GM18868 (cell line): ENCODE measurements around the gene ARHGAP27.

Experiments used
- ATAC-seq: cut with Tn5 transposase; IDR thresholded peaks from one replicate; pipeline ENCODE4 v1.9.1; 2021; ENCODE audit warnings: mild to moderate bottlenecking, moderate library complexity; ENCODE audit not compliant: unreplicated experiment

Gene ARHGAP27

DNA sequence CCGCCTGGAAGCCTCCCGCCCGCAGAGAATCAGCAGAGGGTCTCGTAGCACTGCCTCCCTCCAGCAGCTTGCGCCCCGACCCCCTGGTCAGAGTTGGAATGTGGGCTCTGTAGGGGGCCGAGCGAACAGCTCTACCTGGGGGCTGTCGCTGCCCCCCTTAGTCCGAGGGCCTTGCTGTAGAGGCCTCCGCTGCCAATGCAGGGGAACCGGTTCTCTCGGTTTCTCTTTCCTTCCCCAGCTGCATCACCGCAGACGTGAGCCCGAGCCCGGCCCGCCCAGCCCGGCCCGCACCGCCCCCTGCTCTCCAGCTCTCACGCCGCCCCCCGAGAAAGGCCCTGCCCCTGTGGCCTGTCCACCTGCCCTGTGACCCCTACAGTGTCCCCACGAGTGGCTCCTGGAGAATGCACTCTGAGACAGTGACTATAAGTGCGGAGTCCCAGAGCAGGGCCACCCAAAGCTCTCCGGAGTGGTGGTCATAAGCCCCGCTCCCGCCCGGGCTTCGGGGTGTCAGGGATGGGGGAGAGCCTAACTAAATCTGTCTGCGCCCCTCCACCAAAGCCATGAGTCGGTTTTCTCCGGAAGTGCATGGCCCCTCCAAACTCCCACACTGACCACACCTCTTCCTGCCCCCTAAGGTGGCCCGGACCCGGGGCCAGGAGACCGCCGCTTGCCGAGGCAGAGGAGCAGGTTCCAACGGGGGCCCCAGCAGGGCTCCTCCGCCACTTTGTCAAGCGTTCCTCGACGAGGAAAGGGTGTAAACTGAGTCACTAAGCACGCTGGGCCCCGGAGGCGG, 1.7 kb downstream of the ARHGAP27 start:
- no peak for ATAC-seq

DNA sequence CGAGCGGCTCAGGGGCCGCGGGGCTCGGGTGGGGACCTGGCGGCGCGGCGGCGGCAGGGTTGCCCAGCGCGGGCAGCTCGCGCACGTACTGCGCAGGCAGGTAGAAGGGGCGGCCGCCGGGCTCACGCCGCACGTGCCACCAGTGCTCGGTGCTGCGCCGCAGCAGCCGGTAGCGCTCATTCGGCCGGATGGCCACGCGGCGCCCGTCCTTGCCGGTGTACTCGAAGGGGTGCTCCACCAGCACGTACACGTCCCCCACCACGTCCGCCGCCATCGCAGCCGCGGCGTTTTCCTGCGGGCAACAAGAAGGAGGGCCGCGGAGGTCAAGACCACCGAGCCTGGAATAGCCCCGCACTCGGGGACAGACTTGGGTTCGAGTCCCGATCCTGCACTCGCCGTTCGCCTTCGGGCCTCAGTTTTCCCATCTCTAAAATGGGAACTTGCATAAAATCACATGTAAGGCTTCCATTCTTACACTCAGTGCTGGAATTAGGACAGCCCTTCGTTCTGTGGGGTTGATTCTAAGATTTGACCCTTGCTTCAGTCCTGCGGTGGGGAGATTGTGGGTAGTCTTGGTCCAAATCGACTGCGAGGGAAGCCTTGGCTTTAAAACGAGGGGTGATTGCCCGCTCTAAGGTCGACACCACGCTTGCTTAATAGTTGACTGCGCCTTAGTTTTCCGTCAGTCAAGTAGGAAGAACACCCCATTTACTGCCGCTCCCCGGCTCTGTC, 2.5 kb downstream of the ARHGAP27 start:
- no peak for ATAC-seq

DNA sequence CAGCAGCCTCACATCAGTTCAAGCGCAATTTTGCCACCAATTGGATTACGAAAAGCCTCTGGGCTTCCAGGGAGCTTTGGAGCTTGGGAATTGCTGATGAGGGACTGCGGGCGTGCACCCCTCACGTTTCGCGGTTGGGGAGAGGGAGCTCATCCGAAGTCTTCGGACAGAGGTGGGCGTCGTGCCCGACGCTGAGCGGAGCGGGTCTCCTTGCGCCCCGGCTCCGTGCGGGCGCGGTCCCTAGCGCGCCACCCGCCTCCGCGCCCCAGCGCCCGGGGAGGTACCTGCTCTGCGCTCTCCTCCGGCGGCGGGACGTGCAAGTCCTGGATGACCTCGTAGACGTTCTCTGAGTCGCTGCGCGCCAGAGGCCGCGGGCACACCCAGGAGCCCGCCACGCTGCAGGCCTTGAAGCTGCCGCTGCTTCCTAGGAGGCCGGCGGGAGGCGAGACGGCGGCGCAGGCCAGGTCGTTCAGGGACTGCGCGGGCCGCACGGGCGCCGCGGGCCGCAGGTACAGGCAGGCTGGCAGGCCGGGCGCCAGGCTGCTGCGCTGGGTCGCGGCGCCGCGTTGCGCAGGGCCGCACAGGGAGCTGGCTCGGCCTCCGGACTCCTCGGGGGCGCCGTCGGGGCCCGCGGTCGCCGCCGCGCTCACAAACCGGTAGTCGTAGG, 3.2 kb downstream of the ARHGAP27 start:
- ATAC-seq, result no peak

DNA sequence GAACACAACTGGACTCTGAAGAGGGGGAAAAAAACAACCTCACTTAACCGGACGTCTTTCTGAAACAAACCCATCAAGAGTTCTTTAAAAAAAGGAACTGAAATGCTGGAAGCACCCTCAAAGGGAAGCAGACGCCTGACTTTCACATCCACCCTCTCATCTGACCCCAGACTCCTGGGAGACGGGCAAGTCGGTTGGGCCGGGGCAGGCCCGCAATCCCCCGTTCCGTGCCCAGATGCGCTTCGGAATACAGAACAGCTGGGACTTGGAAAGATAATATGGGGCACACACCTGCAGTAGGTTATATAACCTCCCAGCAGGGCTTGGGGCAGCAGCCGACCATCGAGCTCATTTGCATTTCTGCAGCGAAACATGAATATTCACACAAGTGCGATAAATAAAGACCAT, 3.7 kb downstream of the ARHGAP27 start:
- ATAC-seq, result no peak

DNA sequence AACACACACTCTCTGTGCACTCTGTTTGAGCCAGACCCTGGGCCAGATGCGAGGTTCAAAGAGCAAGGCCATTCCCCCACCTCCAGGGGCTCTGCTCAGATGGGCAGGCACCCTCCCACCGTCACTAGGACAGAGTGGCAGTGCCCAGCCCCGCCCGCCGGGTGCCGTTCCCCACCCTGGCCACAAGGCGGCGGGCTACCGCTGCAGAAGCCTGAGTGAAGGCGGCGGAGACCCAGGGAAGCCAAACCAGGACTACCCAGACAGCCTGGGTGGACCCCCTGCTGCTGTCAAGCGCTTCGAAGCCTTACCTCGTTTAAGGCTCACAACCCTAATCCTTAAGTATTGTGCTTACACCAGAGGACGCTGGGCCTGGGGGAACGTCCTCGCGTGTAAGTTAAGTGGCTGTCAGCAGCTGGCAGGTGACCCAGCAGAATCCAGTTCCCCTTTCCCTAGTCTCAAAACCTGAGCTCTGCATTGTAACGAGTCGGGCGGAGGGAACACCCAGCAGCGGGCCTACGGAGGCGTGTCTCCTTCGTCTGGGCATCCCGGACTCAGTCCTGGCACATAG, 4.5 kb downstream of the ARHGAP27 start:
- ATAC-seq, result no peak

DNA sequence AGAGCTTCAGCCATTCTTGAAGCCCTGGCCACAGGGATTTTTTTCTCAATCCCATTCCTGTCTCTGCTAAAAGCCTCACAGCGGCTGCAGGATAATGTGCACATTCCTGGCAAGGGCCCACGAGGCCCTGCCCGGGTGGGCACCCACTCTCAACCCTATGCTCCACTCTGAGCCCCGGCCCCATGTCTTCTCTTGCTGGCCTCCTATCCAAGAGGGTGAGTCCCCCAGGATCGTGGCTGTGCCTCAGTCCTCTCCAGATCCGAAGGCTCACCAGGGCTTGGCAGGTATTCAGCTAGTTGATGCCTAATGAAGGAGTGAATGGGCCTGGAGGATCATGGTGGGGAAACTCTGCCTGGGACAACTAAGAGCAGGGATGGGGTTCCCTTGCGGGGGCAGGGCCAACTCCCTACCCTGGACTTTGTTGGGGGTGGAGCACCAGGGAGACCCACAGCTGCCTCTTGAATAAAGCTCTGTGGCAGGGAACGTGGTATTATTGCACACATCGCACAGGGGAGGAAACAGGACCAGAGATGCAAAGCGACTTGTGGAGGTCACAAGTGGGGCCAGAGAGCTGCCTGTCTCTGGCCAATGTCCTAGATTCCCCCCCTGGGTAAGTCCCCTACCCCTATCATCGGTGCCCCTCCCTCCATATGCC, 5.4 kb downstream of the ARHGAP27 start:
- no peak for ATAC-seq

DNA sequence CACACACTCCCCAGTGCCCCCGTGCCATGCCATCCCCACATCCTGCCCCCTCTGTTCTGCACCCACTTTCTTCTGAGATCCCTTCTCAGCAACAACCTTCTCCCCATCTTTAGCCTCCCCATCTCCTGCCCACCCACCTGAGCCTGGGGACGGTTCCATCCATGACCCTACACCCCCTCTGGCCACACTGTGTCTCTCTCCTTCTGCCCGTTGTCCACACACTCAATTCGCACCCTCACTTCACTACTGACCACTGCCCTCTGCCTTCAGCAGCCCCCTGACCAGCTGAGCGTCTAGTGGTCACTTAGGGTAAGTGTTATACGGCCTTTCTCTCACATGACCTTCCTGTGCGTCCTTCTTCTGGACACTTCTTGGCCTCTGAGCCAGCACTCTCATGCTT, 6.1 kb downstream of the ARHGAP27 start:
- ATAC-seq, result no peak

DNA sequence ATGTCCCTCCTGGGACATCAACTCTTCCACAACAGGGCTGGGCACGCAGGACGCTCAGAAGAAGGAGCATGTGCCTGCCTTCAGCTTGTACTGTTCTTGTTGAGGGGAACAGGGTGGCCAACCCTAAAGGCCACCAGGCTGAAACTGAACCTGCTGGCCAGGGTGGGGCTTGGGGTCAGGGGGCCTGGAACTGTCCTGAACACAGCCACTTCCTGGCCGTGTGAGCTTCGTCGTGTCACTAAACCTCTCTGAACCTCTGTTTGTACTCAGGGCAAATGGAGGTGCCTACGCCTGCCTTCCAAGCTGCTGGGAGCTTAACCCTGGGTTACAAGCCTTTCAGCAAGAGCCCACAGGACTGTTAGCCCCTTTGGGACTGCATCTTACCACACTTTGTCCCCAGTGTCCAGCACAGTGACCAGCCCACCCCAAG, 6.7 kb downstream of the ARHGAP27 start:
- no peak for ATAC-seq

DNA sequence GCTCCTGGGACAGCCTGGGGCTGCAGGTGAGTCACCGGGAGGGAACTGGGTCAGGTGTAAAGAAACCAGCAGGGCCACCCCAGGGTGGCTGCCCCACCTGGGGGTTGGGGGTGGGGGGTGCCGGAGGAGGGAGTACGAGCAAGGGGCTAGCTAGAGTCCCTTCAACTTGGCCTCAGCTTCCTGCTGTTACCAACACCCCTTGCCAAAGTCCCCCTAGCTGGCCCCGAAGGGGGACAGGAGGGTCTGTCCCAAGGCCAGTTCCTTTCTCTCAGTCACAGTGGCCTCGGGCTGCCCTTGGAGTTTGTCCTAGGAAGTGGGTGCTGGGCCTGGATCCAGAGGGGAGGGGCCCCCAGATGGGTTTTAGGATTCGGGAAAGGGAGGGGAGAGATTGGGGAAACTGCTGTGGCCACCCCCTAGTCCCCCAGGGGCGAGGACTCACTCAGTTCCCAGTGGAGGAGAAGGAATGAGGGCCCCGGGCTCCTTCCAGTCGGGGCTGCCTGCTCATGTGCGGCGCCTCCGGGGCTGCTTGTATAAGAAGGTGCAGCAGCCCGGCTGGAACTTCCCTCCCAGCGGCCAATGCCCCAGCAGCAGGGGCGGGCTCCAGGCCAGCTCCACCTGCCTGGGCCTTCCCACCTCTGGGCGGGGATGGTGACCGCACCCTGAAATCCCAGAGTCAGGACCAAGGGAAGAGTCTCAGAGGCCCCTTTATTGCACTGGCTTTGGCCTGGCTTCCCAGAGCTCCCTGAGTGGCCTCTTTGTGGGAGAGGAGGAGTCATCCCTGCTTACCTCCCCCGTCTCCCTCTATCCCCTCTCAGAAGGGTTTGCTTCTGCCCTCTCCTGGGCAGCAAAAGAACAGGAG, 7.3 kb downstream of the ARHGAP27 start:
- ATAC-seq, result no peak

DNA sequence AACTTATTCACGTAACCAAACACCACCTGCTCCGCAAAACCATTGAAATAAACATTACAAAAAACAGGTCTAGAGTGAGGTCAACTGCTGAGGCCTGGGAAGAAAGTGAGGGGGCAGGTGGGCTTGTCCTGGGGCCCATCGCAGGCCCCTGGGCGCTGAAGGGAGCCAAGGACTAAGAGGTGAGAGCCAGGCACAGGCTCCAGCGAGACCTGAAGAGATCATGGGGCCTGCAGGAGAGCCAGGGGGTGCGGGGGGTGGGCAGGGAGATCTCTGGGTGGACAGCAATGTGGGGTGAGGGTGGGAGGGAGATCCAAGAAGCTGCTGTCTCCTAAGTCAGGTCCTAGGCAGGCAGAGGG, 7.9 kb downstream of the ARHGAP27 start:
- no peak for ATAC-seq

DNA sequence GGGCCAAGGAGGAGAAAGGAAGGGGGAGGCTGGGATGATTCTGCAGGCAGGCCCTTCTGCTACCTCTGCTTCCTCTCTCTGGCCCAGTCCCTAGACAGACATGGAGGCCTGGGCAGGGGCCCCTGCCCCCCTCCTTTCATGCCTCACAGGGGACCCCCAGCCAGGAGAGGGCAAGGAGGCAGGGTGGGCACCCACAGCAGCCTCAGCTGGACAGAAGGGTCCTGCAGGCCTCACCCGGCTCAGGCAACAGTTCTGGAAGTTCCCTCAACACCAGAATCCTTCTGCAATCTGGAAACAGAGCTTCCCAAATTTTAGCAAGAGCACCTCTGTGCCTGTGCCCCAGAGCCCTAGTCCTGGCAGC, 8.7 kb downstream of the ARHGAP27 start:
- ATAC-seq, result no peak

DNA sequence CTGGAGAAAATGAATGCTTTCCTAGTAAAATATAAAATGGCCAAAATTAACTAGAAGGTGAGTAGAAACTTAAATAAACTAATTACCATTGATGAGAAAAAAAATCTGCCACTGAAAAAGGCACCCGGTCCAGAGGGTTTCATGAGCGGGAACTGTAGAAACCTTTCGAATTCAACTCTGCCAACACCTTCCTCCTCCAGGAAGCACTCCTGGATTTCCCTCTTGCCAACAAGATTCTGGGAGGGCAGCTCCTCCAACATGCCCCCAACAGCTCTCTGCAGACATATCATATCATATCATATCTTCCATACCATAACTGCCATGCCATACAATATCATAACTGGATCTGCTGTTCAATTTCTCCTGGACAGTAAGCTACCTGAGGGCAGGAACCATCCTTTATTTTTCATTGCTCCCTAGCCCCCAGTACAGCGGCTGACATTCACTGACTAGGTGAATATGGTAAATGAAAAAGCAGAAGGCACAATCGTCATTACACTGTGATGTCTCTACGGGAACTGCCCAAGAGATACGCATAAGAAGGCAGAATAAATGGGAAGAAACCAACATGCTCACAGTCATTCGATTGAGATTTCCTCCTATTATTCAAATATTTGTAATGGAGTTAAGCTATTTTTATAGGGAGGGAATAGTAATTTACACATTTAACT, 9.2 kb downstream of the ARHGAP27 start:
- ATAC-seq, result no peak

DNA sequence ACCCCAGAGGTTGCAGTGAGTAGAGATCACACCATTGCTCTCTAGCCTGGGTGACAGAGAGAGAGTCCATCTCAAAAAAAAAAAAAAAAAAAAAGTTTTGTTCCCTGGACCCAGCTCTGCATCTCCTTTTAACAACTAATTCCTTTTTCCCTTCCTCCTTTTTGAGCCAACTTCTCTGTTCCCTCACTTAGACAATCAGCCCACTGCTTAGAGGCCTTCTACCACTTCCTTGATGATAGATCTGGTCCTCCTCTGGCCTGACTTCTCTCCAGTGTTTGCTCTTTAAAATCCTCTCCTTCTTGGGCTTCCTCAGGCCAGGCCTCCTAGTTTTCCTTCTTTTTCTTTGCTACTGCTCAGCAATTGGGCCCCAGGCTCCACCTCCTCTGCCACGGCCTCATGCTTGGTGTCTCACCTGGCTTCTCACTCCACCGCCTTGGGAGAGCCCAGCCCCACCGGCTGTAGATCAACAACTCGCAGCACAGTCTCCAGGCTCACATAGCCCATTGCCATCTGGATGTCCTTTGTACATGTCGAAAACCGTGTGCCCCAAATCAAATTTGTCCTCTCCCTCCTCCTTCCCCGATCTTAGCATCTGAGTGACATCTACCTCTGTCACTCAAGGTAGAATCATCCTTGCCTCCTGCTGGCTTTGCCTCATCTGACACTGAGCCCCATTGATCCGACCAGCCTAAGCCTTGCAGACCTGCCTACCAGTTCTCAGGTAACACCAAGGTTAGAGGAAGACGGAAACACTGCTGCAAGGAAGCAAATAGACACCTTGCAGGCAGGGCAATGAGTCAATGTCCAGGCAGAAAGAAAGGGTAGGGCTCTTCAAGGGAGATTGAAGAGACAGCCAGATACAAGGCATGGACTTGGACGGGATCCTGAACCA, 17.4 kb downstream of the ARHGAP27 start:
- no peak for ATAC-seq

DNA sequence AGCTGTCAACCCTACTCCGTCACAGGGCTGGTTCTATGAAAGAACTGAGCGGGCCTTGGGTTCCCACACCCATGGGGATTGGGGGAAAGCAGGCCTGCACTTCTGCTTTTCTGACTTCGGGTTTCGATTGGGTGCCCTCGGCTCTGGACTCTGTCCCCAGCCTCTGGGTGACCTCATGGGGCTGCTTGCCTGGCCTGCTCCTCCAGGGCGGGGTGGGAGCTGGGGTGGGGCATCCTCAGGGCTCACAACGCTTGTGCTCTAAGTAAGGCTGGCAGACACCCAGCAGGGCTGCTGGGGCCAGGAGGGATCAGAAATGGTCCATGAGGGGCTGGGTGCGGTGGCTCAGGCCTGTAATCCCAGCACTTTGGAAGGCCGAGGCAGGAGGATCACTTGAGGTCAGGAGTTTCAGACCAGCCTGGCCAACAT, 19.2 kb downstream of the ARHGAP27 start:
- no peak for ATAC-seq

DNA sequence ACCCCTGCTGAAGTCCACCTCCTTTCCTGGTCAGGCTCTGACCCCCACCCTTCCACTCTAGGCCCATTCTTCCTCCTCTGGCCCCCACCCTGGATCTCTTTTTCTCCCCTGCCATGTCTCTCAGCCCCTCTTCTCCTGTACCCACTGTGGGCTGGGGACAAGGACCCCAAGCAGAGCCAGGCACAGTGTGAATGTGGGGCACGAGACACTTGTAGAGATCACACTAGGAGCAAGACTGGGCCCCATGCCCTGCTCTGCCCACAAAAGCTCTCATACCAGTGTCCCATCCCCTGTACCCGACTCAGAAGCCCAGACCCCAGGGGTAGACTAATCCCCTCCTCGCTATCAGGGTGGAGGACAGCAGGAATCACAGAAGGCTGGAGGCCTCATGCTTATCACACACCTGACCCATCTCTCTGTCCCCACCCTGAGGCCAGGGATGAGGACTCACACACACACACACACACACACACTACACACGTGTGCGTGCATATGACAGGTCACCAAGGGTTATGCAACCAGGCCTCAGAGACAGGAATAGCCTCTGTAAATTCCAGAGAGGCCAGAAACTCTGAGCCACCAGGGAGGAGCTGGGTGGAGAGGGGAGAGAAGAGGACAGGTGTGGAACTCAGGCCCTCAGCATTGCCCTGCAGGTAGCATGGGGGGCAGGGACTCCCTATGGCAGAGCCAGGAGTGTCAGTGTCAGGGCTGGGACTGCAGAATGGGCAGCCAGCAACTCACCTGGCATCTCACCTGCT, 21.1 kb downstream of the ARHGAP27 start:
- ATAC-seq, result no peak

DNA sequence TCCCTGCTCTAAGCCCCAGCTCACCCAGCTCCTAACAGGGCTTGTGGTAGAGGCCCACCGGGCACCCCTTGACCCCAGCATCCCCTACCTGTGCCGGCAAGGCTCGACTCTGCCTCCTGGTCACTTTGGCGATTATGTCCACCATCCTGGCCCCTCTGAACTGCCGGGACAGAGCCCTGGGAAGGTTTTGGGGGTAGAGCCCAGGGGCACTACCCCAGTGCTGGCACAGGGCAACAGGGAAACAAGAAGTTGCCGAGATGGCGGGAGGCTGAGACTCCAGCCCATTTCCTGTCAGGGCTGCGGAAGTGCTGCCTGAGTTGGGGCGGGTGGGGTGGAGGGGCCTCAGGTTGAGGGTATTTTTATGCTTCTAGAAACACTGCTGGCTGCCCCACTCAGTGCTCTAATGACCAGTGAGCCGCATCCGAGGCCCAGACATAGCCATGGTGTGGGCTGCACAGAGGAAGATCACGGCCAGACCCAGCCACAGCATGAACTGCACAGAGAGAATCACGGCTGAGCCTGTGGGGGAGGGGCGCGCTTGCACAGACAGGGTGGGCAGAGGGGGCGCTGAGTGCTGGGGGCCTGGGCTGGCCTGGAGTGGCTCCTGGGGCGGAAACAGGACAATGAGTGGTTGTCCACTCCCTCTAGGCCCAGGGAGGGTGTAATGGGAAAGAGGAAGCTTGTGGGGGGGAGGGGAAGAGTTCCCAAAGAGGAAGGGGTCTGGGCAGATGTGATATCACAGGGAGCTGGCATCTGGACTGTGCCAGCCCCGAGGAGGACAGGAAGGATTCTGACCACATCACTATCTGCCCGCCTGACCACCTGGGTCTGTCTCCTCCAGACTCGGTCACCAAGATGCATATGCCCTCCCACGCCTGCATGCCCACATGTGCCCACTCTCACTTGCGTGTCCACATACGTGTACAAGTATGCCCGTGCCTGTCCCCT, 22.3 kb downstream of the ARHGAP27 start:
- ATAC-seq, result peak; percentile 44

DNA sequence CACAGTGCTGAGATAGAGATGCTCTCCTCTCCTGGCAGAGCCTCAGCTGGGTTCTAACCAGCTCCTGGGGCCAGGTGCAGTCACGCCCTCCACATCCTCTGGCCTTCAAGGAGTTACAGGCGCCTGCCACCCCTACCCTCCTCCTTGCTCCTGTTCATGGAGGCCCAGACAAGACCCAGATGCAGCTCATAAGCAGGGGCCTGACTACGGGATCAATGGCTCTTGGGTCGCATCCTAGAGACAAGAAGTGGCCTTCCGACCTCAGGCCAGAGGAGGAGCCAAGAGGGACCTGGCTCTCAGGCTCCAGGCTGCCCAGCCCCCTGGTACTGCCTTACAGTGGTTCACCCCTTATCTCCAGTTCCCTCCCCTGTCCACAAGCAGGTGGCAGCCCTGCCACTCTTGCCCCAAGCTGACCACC, 23.0 kb downstream of the ARHGAP27 start:
- no peak for ATAC-seq
